ENCODE results near the gene ENDOV. TPM values are rescaled to one million over a fixed set of nuclear protein-coding genes. Genes with fewer than 3 reads are reported as not detected.

Gene ENDOV
- total and polyA plus RNA-seq, 2 of the 13 experiments (the other 11 are each of a cell fraction or from before 2014, with no cell fraction given), result 15.1 to 17.1 TPM

DNA sequence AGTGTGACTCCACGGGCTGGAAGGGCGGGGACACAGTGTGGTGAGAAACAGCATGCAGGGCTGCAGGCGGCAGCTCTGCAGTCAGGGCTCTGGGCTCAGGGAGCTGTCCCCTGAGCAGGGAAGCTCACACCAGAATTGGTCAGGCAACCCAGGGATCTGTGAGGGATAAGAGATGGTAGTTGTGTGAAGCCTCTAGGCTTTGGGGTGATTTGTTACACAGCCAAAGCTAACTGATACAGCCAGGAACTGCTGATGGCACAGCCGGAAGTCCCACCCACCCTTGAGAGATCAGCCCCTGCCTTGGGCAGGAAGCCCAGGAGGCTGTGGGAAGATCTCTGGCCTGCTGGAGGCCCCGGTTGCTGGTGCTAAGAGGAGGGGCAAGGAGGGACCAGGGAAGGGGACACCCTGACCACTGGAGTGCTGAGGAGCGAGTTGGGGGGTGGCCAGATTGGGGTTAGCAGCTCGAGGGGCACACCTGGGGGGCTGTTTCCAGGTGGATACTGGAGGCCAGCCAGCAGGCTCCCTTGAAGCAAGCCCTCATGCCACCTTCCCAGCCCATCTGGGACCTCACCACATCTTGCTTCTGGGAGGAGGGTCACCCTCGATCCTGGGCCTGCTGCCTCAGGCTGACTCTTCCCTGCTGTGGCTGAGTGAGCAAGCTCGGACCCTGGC lies 36.3 kb downstream of the ENDOV start:
- H3K4me1 ChIP-seq (ENCODE audit: insufficient read depth, low read length), result peaks cover 37% of the 10 kb centered on the region
- H3K9ac ChIP-seq (ENCODE audit: insufficient read depth, low read depth, low read length), result no peak overlapping the region
- H2AFZ ChIP-seq (ENCODE audit: low read length), result no peak overlapping the region
- no peaks in the 10 kb centered on the region for H3K9me3 ChIP-seq (ENCODE audit: low read length)
- ChIA-PET CTCF (ENCODE audit: low intra/inter-chr PET ratio, low total read pairs) (no interaction called here), POLR2A (no interaction called here)
- DNase-seq (ENCODE audit: low spot score) (no peak), ATAC-seq (no peak), FAIRE-seq (no peak)
- in situ Hi-C loops (cut with HindIII; ENCODE audit: extremely low pct_ligation_motif_present, low pct_unique_long_range_greater_than_20kb), result no loop called here
- peak; percentile 89 for TF ChIP-seq RBAK (CRISPR knock-in tag; IDR thresholded peaks at IDR 0.05)
- TF ChIP-seq, protein P1, sequence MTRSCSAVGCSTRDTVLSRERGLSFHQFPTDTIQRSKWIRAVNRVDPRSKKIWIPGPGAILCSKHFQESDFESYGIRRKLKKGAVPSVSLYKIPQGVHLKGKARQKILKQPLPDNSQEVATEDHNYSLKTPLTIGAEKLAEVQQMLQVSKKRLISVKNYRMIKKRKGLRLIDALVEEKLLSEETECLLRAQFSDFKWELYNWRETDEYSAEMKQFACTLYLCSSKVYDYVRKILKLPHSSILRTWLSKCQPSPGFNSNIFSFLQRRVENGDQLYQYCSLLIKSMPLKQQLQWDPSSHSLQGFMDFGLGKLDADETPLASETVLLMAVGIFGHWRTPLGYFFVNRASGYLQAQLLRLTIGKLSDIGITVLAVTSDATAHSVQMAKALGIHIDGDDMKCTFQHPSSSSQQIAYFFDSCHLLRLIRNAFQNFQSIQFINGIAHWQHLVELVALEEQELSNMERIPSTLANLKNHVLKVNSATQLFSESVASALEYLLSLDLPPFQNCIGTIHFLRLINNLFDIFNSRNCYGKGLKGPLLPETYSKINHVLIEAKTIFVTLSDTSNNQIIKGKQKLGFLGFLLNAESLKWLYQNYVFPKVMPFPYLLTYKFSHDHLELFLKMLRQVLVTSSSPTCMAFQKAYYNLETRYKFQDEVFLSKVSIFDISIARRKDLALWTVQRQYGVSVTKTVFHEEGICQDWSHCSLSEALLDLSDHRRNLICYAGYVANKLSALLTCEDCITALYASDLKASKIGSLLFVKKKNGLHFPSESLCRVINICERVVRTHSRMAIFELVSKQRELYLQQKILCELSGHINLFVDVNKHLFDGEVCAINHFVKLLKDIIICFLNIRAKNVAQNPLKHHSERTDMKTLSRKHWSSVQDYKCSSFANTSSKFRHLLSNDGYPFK (CRISPR knock-in tag; IDR thresholded peaks at IDR 0.05; ENCODE audit: borderline replicate concordance), result no peak
- TF ChIP-seq, protein P2, sequence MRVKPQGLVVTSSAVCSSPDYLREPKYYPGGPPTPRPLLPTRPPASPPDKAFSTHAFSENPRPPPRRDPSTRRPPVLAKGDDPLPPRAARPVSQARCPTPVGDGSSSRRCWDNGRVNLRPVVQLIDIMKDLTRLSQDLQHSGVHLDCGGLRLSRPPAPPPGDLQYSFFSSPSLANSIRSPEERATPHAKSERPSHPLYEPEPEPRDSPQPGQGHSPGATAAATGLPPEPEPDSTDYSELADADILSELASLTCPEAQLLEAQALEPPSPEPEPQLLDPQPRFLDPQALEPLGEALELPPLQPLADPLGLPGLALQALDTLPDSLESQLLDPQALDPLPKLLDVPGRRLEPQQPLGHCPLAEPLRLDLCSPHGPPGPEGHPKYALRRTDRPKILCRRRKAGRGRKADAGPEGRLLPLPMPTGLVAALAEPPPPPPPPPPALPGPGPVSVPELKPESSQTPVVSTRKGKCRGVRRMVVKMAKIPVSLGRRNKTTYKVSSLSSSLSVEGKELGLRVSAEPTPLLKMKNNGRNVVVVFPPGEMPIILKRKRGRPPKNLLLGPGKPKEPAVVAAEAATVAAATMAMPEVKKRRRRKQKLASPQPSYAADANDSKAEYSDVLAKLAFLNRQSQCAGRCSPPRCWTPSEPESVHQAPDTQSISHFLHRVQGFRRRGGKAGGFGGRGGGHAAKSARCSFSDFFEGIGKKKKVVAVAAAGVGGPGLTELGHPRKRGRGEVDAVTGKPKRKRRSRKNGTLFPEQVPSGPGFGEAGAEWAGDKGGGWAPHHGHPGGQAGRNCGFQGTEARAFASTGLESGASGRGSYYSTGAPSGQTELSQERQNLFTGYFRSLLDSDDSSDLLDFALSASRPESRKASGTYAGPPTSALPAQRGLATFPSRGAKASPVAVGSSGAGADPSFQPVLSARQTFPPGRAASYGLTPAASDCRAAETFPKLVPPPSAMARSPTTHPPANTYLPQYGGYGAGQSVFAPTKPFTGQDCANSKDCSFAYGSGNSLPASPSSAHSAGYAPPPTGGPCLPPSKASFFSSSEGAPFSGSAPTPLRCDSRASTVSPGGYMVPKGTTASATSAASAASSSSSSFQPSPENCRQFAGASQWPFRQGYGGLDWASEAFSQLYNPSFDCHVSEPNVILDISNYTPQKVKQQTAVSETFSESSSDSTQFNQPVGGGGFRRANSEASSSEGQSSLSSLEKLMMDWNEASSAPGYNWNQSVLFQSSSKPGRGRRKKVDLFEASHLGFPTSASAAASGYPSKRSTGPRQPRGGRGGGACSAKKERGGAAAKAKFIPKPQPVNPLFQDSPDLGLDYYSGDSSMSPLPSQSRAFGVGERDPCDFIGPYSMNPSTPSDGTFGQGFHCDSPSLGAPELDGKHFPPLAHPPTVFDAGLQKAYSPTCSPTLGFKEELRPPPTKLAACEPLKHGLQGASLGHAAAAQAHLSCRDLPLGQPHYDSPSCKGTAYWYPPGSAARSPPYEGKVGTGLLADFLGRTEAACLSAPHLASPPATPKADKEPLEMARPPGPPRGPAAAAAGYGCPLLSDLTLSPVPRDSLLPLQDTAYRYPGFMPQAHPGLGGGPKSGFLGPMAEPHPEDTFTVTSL (CRISPR knock-in tag; IDR thresholded peaks at IDR 0.05; ENCODE audit: borderline replicate concordance), result no peak
- TF ChIP-seq ZNF605 (CRISPR knock-in tag; IDR thresholded peaks at IDR 0.05), result no peak
- H3K4me2 ChIP-seq (ENCODE audit: low read depth, low read length), result no peak overlapping the region
- no peaks in the 10 kb centered on the region for H3K36me3 ChIP-seq (replicated peaks in 1 of 2; ENCODE audit: control insufficient read depth in 1 of 2, insufficient read depth in 2 of 2, low read length in 2 of 2)
- intact Hi-C loops (cut with micrococcal nuclease; ENCODE audit: unreplicated experiment), result no loop called here
- H3K4me3 ChIP-seq (replicated peaks in 1 of 3; ENCODE audit: insufficient read depth in 1 of 3, low read depth in 2 of 3, low read length in 3 of 3), result no peak overlapping the region
- H3K27me3 ChIP-seq (ENCODE audit: control insufficient read depth in 1 of 2, insufficient read depth in 2 of 2, low read length in 2 of 2), result peaks cover 11 to 42% of the 10 kb centered on the region in 2 experiments; a peak in 4 of 5 replicates
- WGBS (ENCODE audit: low lambda C conversion rate), result 29% methylated on average over 9 of the region's 9 CpGs
- no TSS peak for BruUV-seq (replicated peaks)
- H3K27ac ChIP-seq (ENCODE audit: extremely low read length, insufficient read depth, low read length), result no peak overlapping the region
- no peaks in the 10 kb centered on the region for H3K79me2 ChIP-seq (ENCODE audit: insufficient read depth, low read length)
- no peaks in the 10 kb centered on the region for H4K20me1 ChIP-seq (ENCODE audit: insufficient read depth, low read length)
